A673 (cell line): ENCODE measurements around the gene DNAH1. TPM values are rescaled to one million over a fixed set of nuclear protein-coding genes. Genes with fewer than 3 reads are reported as not detected.

Experiments used
- BruUV-seq: library from RNA; stranded (reverse); fragments of 400-500 nt; replicated peaks from 2 replicates; lab custom pipeline; 2021; lab: Mats Ljungman, UMichigan
- CTCF ChIA-PET: fragments of 300-600 bp; sonication (Branson Sonifier 250); formaldehyde crosslinking; loops from one replicate; lab custom pipeline; 2022; ENCODE audit warnings: antibody characterized with exemption; lab: Charles Lee
- POLR2A ChIA-PET: fragments of 300-600 bp; sonication (Branson Sonifier 250); formaldehyde crosslinking; loops from one replicate; lab custom pipeline; 2022; ENCODE audit warnings: antibody characterized with exemption; ENCODE audit not compliant: low non-redundant PET; lab: Charles Lee
- DNase-seq: peaks from one replicate; pipeline ENCODE4 v3.0.0-alpha.2; 2015; ENCODE audit warnings: low spot score
- H3K27ac ChIP-seq: fragments of 200-600 bp; sonication (generic); 2 replicates; pipeline ENCODE4 v1.5.1; 2016; ENCODE audit warnings: mixed run types, low read depth, mild to moderate bottlenecking, mixed read lengths, antibody characterized with exemption, low read length; ENCODE audit not compliant: poor library complexity, severe bottlenecking
- H3K27me3 ChIP-seq: fragments of 200-600 bp; sonication (generic); replicated peaks from 2 replicates; pipeline ENCODE4 v1.6.1; 2017; ENCODE audit warnings: mixed run types, low read depth, mild to moderate bottlenecking, mixed read lengths, antibody characterized with exemption, low read length; ENCODE audit not compliant: insufficient read depth, poor library complexity
- H3K36me3 ChIP-seq: fragments of 200-600 bp; sonication (generic); 2 replicates; pipeline ENCODE4 v1.6.1; 2016; ENCODE audit warnings: mixed run types, mild to moderate bottlenecking, mixed read lengths, antibody characterized with exemption, low read length; ENCODE audit not compliant: insufficient read depth, poor library complexity, severe bottlenecking
- H3K4me1 ChIP-seq: fragments of 200-600 bp; sonication (generic); 2 replicates; pipeline ENCODE4 v1.6.1; 2017; ENCODE audit warnings: mixed run types, mild to moderate bottlenecking, mixed read lengths, antibody characterized with exemption, low read length; ENCODE audit not compliant: insufficient read depth, poor library complexity, severe bottlenecking
- H3K4me3 ChIP-seq: fragments of 200-600 bp; sonication (generic); 2 replicates; pipeline ENCODE4 v1.5.1; 2016; ENCODE audit warnings: low read depth, mixed run types, mild to moderate bottlenecking, mixed read lengths, low read length; ENCODE audit not compliant: poor library complexity, severe bottlenecking
- H3K9me3 ChIP-seq: fragments of 200-600 bp; sonication (generic); 2 replicates; pipeline ENCODE4 v1.6.1; 2016; ENCODE audit warnings: mixed run types, low read depth, mild to moderate bottlenecking, mixed read lengths, antibody characterized with exemption, low read length; ENCODE audit not compliant: poor library complexity, severe bottlenecking
- EZH2 ChIP-seq: fragments of 200-600 bp; sonication (generic); IDR thresholded peaks from 2 replicates; pipeline ENCODE4 v1.6.1; 2017; ENCODE audit warnings: borderline replicate concordance, low read depth, mild to moderate bottlenecking, mixed read lengths, antibody characterized with exemption, low read length; ENCODE audit not compliant: poor library complexity, severe bottlenecking
- intact Hi-C: fragments of 100-400 bp; cut with micrococcal nuclease; formaldehyde crosslinking; loops from one replicate; pipeline ENCODE4 v1.10.0; 2022; ENCODE audit not compliant: unreplicated experiment
- total RNA-seq: library from RNA; stranded (reverse); gene quantifications from 2 replicates; pipeline ENCODE4 v1.2.3, GENCODE V29; 2021
- TF ChIP-seq, protein P1 (sequence below): fragments of 300-800, 200-600 bp; sonication (generic); conservative IDR thresholded peaks from 2 replicates; pipeline ENCODE4 v1.5.1; 2017; ENCODE audit warnings: low read depth, mild to moderate bottlenecking, antibody characterized with exemption, low read length, moderate library complexity, mixed read lengths

Gene DNAH1
- total RNA-seq, 1 experiment from 2014 or later, result 1.3 TPM

DNA sequence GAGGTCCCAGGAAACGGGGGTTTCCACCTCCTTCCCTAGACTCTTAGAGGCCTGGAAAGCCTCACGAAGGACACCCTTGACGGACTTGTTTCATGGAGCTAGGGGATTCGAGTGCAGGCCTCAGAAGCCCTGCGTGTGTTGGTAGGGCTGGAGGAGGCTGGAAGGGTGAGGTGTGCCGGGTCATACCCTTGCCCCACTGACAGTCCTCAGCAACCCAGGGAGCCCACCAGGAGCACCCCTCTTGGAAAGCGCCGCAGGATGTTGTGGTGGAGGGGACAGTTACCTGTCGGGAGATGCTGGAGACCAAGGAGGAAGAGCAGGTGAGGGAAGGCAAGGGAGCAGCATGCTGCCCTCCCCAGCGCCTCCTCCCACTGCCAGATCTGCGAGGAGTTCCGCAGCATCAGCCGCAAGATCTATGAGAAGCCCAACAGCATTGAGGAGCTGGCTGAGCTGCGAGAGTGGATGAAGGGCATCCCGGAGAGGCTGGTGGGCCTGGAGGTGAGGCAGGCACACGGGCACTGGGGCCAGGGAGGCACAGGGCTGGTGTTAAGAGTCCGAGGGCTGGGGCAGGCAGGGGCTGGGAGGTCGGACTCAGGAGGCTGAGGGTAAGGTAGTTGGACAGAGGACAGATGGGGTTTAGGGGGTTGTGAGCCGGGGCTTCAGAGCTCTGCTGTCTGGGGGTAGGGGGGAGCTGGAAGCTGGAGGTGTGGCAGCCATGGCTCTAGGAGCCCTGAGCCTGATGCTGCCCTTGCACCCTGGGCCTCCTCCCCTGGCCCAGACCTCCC lies 33.7 kb downstream of the DNAH1 start:
- no peak for TF ChIP-seq EZH2
- TF ChIP-seq, protein P1, sequence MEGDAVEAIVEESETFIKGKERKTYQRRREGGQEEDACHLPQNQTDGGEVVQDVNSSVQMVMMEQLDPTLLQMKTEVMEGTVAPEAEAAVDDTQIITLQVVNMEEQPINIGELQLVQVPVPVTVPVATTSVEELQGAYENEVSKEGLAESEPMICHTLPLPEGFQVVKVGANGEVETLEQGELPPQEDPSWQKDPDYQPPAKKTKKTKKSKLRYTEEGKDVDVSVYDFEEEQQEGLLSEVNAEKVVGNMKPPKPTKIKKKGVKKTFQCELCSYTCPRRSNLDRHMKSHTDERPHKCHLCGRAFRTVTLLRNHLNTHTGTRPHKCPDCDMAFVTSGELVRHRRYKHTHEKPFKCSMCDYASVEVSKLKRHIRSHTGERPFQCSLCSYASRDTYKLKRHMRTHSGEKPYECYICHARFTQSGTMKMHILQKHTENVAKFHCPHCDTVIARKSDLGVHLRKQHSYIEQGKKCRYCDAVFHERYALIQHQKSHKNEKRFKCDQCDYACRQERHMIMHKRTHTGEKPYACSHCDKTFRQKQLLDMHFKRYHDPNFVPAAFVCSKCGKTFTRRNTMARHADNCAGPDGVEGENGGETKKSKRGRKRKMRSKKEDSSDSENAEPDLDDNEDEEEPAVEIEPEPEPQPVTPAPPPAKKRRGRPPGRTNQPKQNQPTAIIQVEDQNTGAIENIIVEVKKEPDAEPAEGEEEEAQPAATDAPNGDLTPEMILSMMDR, result no peak
- Histone ChIP-seq H3K4me1 (no peaks in the 10 kb centered on the region), H3K9me3 (no peaks in the 10 kb centered on the region), H3K4me3 (no peak overlapping the region), H3K27ac (no peak overlapping the region), H3K36me3 (no peaks in the 10 kb centered on the region), H3K27me3 (no peaks in the 10 kb centered on the region)
- no peak for DNase-seq
- ChIA-PET POLR2A (no interaction called here), CTCF (no interaction called here)
- intact Hi-C loops, result no loop called here
- no TSS peak for BruUV-seq

DNA sequence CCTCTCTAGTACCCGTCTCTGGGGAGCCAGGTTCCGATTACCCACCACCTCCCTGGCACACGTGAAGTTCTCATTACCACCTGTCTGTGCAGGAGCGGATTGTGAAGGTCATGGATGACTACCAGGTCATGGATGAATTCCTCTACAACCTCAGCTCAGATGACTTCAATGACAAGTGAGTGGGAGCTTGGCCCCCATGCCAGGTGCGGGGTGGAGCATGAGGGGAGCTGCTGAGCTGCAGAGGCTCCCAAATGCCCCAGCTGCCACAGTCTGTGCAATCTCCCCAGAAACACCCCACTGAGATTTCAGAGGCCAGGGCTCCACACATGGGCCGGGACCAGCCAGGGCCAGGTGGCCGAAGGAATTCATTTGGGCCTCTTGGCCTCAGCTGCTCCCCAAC lies 34.3 kb downstream of the DNAH1 start:
- intact Hi-C loops, result no loop called here
- no peak overlapping the region for H3K4me3 ChIP-seq
- no peaks in the 10 kb centered on the region for H3K27me3 ChIP-seq
- BruUV-seq, result no TSS peak
- POLR2A ChIA-PET, result no interaction called here
- TF ChIP-seq EZH2, result no peak
- TF ChIP-seq, protein P1, result no peak
- H3K27ac ChIP-seq, result no peak overlapping the region
- H3K36me3 ChIP-seq, result no peaks in the 10 kb centered on the region
- CTCF ChIA-PET, result no interaction called here
- no peaks in the 10 kb centered on the region for H3K9me3 ChIP-seq
- DNase-seq, result no peak
- no peaks in the 10 kb centered on the region for H3K4me1 ChIP-seq

DNA sequence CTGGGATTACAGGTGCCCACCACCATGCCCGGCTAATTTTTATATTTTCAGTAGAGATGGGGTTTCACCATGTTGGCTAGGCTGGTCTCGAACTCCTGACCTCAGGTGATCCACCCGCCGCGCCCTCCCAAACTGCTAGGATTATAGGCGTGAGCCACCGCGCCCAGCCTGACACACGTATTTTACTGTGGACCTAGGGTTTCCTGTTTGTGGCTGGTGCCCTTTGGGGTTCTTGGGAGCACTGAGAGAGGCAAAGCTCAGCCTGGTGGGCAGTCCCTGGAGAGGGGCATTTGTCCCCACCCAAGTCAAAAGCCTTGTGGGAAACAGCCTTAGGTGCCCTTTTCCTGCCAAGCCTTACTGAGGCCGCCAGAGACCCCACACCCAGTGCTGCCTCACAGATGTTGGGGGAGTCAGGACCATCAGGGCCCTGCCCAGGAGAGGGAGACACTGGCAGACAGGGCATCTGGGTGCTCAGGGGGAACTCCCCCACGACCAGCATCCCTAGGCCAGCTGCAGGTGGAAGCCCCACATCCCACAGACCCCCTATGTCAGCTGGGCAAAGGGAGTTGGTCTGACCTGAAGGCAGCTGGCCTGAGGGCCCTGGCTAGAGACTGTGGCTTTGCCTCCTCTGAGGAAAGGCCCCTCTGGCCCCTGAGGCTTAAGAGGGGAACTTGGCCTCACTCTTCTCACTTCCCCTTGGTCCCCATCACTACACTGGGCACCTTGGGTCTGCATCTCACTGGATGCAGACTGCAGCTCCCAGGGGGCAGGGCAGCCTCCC lies 35.1 kb downstream of the DNAH1 start:
- no peaks in the 10 kb centered on the region for H3K36me3 ChIP-seq
- H3K4me1 ChIP-seq, result no peaks in the 10 kb centered on the region
- no peak for DNase-seq
- no peaks in the 10 kb centered on the region for H3K27me3 ChIP-seq
- ChIA-PET CTCF (interaction anchor here (1.2 kb wide), 1 partner anchor 12 kb away, joined by 4 read pairs; no protein-coding TSS in a partner anchor), POLR2A (no interaction called here)
- H3K9me3 ChIP-seq, result no peaks in the 10 kb centered on the region
- intact Hi-C loops, result no loop called here
- TF ChIP-seq EZH2, result no peak
- TF ChIP-seq, protein P1, result no peak
- H3K4me3 ChIP-seq, result no peak overlapping the region
- H3K27ac ChIP-seq, result no peak overlapping the region
- no TSS peak for BruUV-seq
